ENCODE results near the gene ADAP1. TPM values are rescaled to one million over a fixed set of nuclear protein-coding genes. Genes with fewer than 3 reads are reported as not detected.

Gene ADAP1
- total RNA-seq, 1 experiment from 2014 or later: 3.1 TPM

GRCh38 chr7:997404-998395 lies 43.2 kb upstream of the ADAP1 start:
- Histone ChIP-seq H3K27me3 (ENCODE audit: control insufficient read depth, insufficient read depth, low read length) (no peaks in the 10 kb centered on the region), H3K4me3 (ENCODE audit: low read depth in 2 of 2, low read length in 2 of 2) (no peak overlapping the region), H3K9me3 (ENCODE audit: control insufficient read depth, insufficient read depth, low read depth, low read length) (no peaks in the 10 kb centered on the region), H3K4me1 (ENCODE audit: control insufficient read depth, insufficient read depth, low read length) (peaks cover 19% of the 10 kb centered on the region), H3K36me3 (ENCODE audit: control insufficient read depth, insufficient read depth, low read length) (no peaks in the 10 kb centered on the region), H3K27ac (ENCODE audit: low read length) (no peak overlapping the region)
- TF ChIP-seq REST (IDR thresholded peaks at IDR 0.05; ENCODE audit: insufficient read depth in 1 of 2, low read depth in 2 of 2, low read length in 1 of 2) (no peak), SIN3A (IDR thresholded peaks at IDR 0.05; ENCODE audit: borderline replicate concordance, insufficient read depth, low read depth, low read length) (no peak), POLR2AphosphoS5 (IDR thresholded peaks at IDR 0.05; ENCODE audit: low read depth, low read length) (no peak), CTCF (IDR thresholded peaks at IDR 0.05) (no peak), TCF7L2 (IDR thresholded peaks at IDR 0.05; ENCODE audit: low read depth, low read length) (no peak)
- in situ Hi-C loops (cut with HindIII; ENCODE audit: low pct_unique_long_range_greater_than_20kb, low sequenced_read_pairs) (no loop called here), intact Hi-C loops (cut with micrococcal nuclease; ENCODE audit: unreplicated experiment) (no loop called here)
- no TSS peak for BruUV-seq (replicated peaks)
- no peak for ATAC-seq
- ChIA-PET CTCF (interaction anchor here (0.6 kb wide), 2 partner anchors 48 to 141 kb away, joined by 3 to 7 read pairs; no protein-coding TSS in a partner anchor), POLR2A (interaction anchor here (0.7 kb wide), 1 partner anchor 179 kb away, joined by 10 read pairs; no protein-coding TSS in a partner anchor)
- no peak for DNase-seq (ENCODE audit: low read depth, low spot score)

DNA sequence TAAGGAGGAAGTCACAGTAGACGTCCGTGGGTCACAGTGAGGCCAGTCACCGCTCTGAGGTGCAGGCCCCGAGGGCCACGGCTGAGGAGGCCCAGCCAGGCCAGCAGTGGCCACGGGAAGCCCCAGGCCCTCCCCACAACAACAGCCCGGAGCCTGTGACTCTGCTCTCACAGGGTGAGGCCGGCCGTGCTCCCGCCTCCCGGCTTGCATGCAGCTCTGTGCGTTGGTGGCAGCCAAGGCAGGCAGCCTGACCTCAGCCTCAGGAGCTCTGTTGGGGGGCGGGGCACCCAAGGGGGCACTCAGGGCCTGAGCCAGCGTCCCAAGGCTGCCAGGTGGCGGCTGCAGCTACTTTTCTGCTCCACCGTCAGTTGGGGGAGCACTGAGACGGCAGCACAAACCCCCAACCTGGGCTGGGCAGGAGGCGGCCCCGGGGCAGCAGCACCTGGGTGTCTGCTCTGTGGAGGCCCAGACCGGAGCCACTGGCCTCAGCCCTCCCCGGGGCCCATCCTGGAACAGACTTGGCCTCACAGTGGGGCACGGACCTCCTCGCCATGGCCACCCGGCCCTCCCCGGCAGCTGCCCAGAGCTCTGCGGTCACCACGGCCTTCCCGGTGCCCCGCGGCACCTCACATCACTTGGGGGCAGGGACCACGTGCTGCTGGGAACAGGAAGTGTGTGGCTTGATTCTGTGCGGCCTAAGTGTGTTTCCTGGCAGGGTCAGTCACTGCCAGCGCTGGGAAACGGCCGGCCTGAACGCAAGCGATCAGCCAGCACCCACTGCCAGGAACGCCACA lies 41.8 kb upstream of the ADAP1 start:
- Histone ChIP-seq H3K4me3 (ENCODE audit: low read depth in 2 of 2, low read length in 2 of 2) (no peak overlapping the region), H3K4me1 (ENCODE audit: control insufficient read depth, insufficient read depth, low read length) (peaks cover 25% of the 10 kb centered on the region), H3K27ac (ENCODE audit: low read length) (no peak overlapping the region), H3K36me3 (ENCODE audit: control insufficient read depth, insufficient read depth, low read length) (no peaks in the 10 kb centered on the region), H3K9me3 (ENCODE audit: control insufficient read depth, insufficient read depth, low read depth, low read length) (no peaks in the 10 kb centered on the region), H3K27me3 (ENCODE audit: control insufficient read depth, insufficient read depth, low read length) (no peaks in the 10 kb centered on the region)
- in situ Hi-C loops (cut with HindIII; ENCODE audit: low pct_unique_long_range_greater_than_20kb, low sequenced_read_pairs): no loop called here
- no peak for TF ChIP-seq REST (IDR thresholded peaks at IDR 0.05; ENCODE audit: insufficient read depth in 1 of 2, low read depth in 2 of 2, low read length in 1 of 2)
- no peak for TF ChIP-seq SIN3A (IDR thresholded peaks at IDR 0.05; ENCODE audit: borderline replicate concordance, insufficient read depth, low read depth, low read length)
- TF ChIP-seq TCF7L2 (IDR thresholded peaks at IDR 0.05; ENCODE audit: low read depth, low read length): no peak
- TF ChIP-seq CTCF (IDR thresholded peaks at IDR 0.05): no peak
- no peak for TF ChIP-seq POLR2AphosphoS5 (IDR thresholded peaks at IDR 0.05; ENCODE audit: low read depth, low read length)
- ATAC-seq: no peak
- ChIA-PET POLR2A (interaction anchor here (0.6 kb wide), 1 partner anchor 16 kb away, joined by 6 read pairs; no protein-coding TSS in a partner anchor), CTCF (interaction anchor here (0.9 kb wide), 1 partner anchor 22 kb away, joined by 3 read pairs; no protein-coding TSS in a partner anchor)
- no peak for DNase-seq (ENCODE audit: low read depth, low spot score)
- intact Hi-C loops (cut with micrococcal nuclease; ENCODE audit: unreplicated experiment): no loop called here
- BruUV-seq (replicated peaks): no TSS peak
